ENCODE data around the gene IQCK. TPM values are rescaled to one million over a fixed set of nuclear protein-coding genes. Genes with fewer than 3 reads are reported as not detected.
A peak's percentile ranks its signal among the peaks of the same experiment; 100 is the strongest.

Gene IQCK
- total and polyA plus RNA-seq, 12 donors = 8.2 to 35.2 (median 14.9) TPM

GRCh38 chr16:19804538-19805323 is 86.7 kb downstream of the IQCK start:
- intact Hi-C loops (cut with DNase I) = no loop called here
- Histone ChIP-seq H3K27me3 (no peaks in the 10 kb centered on the region), H3K9me3 (replicated peaks in 1 of 3) (no peaks in the 10 kb centered on the region), H3K27ac (peak overlapping the region in 2 of 5 donors; percentile 12 to 48), H3K4me3 (no peak overlapping the region), H3K4me1 (replicated peaks in 1 of 2) (peaks cover 12 to 15% of the 10 kb centered on the region in 2 donors), H3K36me3 (replicated peaks in 1 of 2) (no peaks in the 10 kb centered on the region)
- TF ChIP-seq POLR2A (IDR thresholded peaks at IDR 0.05) (no peak), CTCF (IDR thresholded peaks at IDR 0.05) (no peak)
- WGBS, 4 donors = 61 to 68% (median 63%) methylated on average over 10 of the region's 10 CpGs
- peak; percentile 54 to 80 (median 67) for DNase-seq

- 90 to 100% (median 93%) methylated on average over 4 of the region's 4 CpGs for WGBS, 4 donors
- peaks cover 12 to 15% of the 10 kb centered on the region in 2 donors for H3K4me1 ChIP-seq (replicated peaks in 1 of 2)
- no peaks in the 10 kb centered on the region for H3K27me3 ChIP-seq
- H3K4me3 ChIP-seq = no peak overlapping the region
- no peak for TF ChIP-seq CTCF (IDR thresholded peaks at IDR 0.05)
- no peak for TF ChIP-seq POLR2A (IDR thresholded peaks at IDR 0.05)
- H3K27ac ChIP-seq = peak overlapping the region in 1 of 5 donors; percentile 12
- DNase-seq = no peak
- H3K9me3 ChIP-seq (replicated peaks in 1 of 3) = no peaks in the 10 kb centered on the region
- no peaks in the 10 kb centered on the region for H3K36me3 ChIP-seq (replicated peaks in 1 of 2)
- intact Hi-C loops (cut with DNase I) = no loop called here
Observed at GRCh38 chr16:19805459-19806162, 87.5 kb downstream of the IQCK start.

GRCh38 chr16:19808061-19808641 is 90.1 kb downstream of the IQCK start:
- WGBS, 4 donors = 32 to 43% (median 38%) methylated on average over 5 of the region's 5 CpGs
- Histone ChIP-seq H3K27ac (peak overlapping the region in 4 of 5 donors; percentile 20 to 73 (median 64)), H3K4me1 (replicated peaks in 1 of 2) (peaks cover 12 to 15% of the 10 kb centered on the region in 2 donors), H3K36me3 (replicated peaks in 1 of 2) (no peaks in the 10 kb centered on the region), H3K9me3 (replicated peaks in 1 of 3) (no peaks in the 10 kb centered on the region), H3K27me3 (no peaks in the 10 kb centered on the region), H3K4me3 (no peak overlapping the region)
- intact Hi-C loops (cut with DNase I) = no loop called here
- peak in 6 of 7 donors; percentile 42 to 72 (median 58) for DNase-seq
- TF ChIP-seq POLR2A (IDR thresholded peaks at IDR 0.05) (no peak), CTCF (IDR thresholded peaks at IDR 0.05) (no peak)

GRCh38 chr16:19809121-19809635 is 91.1 kb downstream of the IQCK start:
- Histone ChIP-seq H3K4me3 (no peak overlapping the region), H3K36me3 (replicated peaks in 1 of 2) (no peaks in the 10 kb centered on the region), H3K9me3 (replicated peaks in 1 of 3) (no peaks in the 10 kb centered on the region), H3K27me3 (no peaks in the 10 kb centered on the region), H3K27ac (peak overlapping the region in 1 of 5 donors; percentile 73), H3K4me1 (replicated peaks in 1 of 2) (peaks cover 12 to 15% of the 10 kb centered on the region in 2 donors)
- WGBS, 4 donors = 80 to 94% (median 84%) methylated on average over 4 of the region's 4 CpGs
- intact Hi-C loops (cut with DNase I) = no loop called here
- no peak for DNase-seq
- TF ChIP-seq CTCF (IDR thresholded peaks at IDR 0.05) (no peak), POLR2A (IDR thresholded peaks at IDR 0.05) (no peak)
